RWPE1 (cell line): Measurements from ENCODE around the gene RBM4.
"Not testable (repeated sequence)": the region's sequence is repeated elsewhere in the genome, so short reads cannot be mapped to it uniquely, and the experiment has no call there.

Experiments used
- CTCF ChIA-PET: fragments of 350-600 bp; sonication (Branson Sonifier 250); formaldehyde crosslinking; extraction: SDS; loops from one replicate; lab custom pipeline; 2021; lab: Yijun Ruan, JAX
- POLR2A ChIA-PET: fragments of 400-600 bp; formaldehyde crosslinking; extraction: SDS; loops from one replicate; lab custom pipeline; 2020; ENCODE audit warnings: antibody characterized with exemption; ENCODE audit not compliant: low non-redundant PET; lab: Yijun Ruan, JAX
- DNase-seq: peaks from one replicate; pipeline ENCODE4 v3.0.0; 2012; ENCODE audit warnings: low spot score
- H3K27ac ChIP-seq: fragments of 450-650 bp; 2 replicates; pipeline ENCODE4 v1.5.1; 2017
- CTCF ChIP-seq: fragments of 450-650 bp; conservative IDR thresholded peaks from 2 replicates; pipeline ENCODE4 v1.5.1; 2017; ENCODE audit warnings: low read depth, mild to moderate bottlenecking

RBM4 gene

GRCh38 chr11:66631883-66632282, 6.6 kb upstream of the RBM4 start:
- ChIA-PET CTCF (interaction anchor here (0.5 to 0.7 kb wide), 2 partner anchors 34 to 174 kb away, joined by 3 to 6 read pairs; no protein-coding TSS in a partner anchor), POLR2A (no interaction called here)
- no peak overlapping the region for H3K27ac ChIP-seq
- no peak for DNase-seq
- TF ChIP-seq CTCF = no peak

- no peak for DNase-seq
- TF ChIP-seq CTCF = no peak
- ChIA-PET CTCF (interaction anchor here (0.7 kb wide), 1 partner anchor 136 kb away, joined by 3 read pairs; no protein-coding TSS in a partner anchor), POLR2A (no interaction called here)
- peak overlapping the region; percentile 29 for H3K27ac ChIP-seq
Measured at GRCh38 chr11:66632952-66633351, 5.6 kb upstream of the RBM4 start.

- no peak for TF ChIP-seq CTCF
- ChIA-PET CTCF (no interaction called here), POLR2A (interaction anchor here (1.1 kb wide), 1 partner anchor 19 kb away, joined by 3 read pairs; no protein-coding TSS in a partner anchor)
- peak overlapping the region; percentile 74 for H3K27ac ChIP-seq
- DNase-seq = no peak
Measured at GRCh38 chr11:66636411-66636810, 2.1 kb upstream of the RBM4 start.

- DNase-seq = no peak
- H3K27ac ChIP-seq = peak overlapping the region; percentile 88
- CTCF ChIA-PET = interaction anchor here (0.9 to 1.0 kb wide), 2 partner anchors 48 to 75 kb away, joined by 3 read pairs; no protein-coding TSS in a partner anchor
- TF ChIP-seq CTCF = no peak
- POLR2A ChIA-PET = interaction anchor here (0.6 to 2.4 kb wide), 5 partner anchors 8 to 80 kb away, joined by 3 to 16 read pairs (median 3); partner anchors contain the start of gene RBM14
Measured at GRCh38 chr11:66637557-66638176, 836 bp upstream of the RBM4 start.

GRCh38 chr11:66639066-66639813, 737 bp downstream of the RBM4 start:
- no peak for DNase-seq
- peak overlapping the region; percentile 88 for H3K27ac ChIP-seq
- no peak for TF ChIP-seq CTCF
- POLR2A ChIA-PET = interaction anchor here (0.7 to 2.4 kb wide), 2 partner anchors 23 to 86 kb away, joined by 6 to 16 read pairs; partner anchors contain the start of gene RBM14
- CTCF ChIA-PET = interaction anchor here (0.6 to 0.7 kb wide), 4 partner anchors 9 to 276 kb away, joined by 3 to 6 read pairs (median 3); no protein-coding TSS in a partner anchor

- CTCF ChIA-PET = interaction anchor here (0.7 kb wide), 2 partner anchors 12 to 37 kb away, joined by 3 read pairs; no protein-coding TSS in a partner anchor
- POLR2A ChIA-PET = interaction anchor here (2.4 kb wide), 1 partner anchor 23 kb away, joined by 16 read pairs; the partner anchor contains the start of gene RBM14
- peak overlapping the region; percentile 28 for H3K27ac ChIP-seq
- not testable (repeated sequence) for DNase-seq
Measured at GRCh38 chr11:66639814-66640340, 1.4 kb downstream of the RBM4 start.
